H9 (cell line): ENCODE measurements around the gene PCCA. TPM values are rescaled to one million over a fixed set of nuclear protein-coding genes. Genes with fewer than 3 reads are reported as not detected.

Experiments used
- DNase-seq: peaks from one replicate; pipeline ENCODE4 v3.0.0-alpha.2; 2017
- H2AFZ ChIP-seq: one replicate; pipeline ENCODE4 v1.6.1; 2013; ENCODE audit warnings: mild to moderate bottlenecking, low read length, control low read depth, moderate library complexity
- H2AK5ac ChIP-seq: 2 replicates; pipeline ENCODE4 v1.6.1; 2013; ENCODE audit warnings: low read length, control low read depth, mixed read lengths; ENCODE audit not compliant: insufficient read length
- H2BK120ac ChIP-seq: one replicate; pipeline ENCODE4 v1.6.1; 2013; ENCODE audit warnings: low read depth, mild to moderate bottlenecking, low read length, control low read depth, inconsistent platforms; ENCODE audit not compliant: poor library complexity, severe bottlenecking
- H2BK12ac ChIP-seq: 2 replicates; pipeline ENCODE4 v1.6.1; 2013; ENCODE audit warnings: low read length, control low read depth, mixed read lengths, low read depth; ENCODE audit not compliant: insufficient read length
- H2BK15ac ChIP-seq: 2 replicates; pipeline ENCODE4 v1.6.1; 2013; ENCODE audit warnings: low read depth, low read length, control low read depth
- H2BK20ac ChIP-seq: one replicate; pipeline ENCODE4 v1.6.1; 2013; ENCODE audit warnings: low read depth, mild to moderate bottlenecking, low read length, control low read depth, inconsistent platforms; ENCODE audit not compliant: poor library complexity, severe bottlenecking
- H2BK5ac ChIP-seq: 2 replicates; pipeline ENCODE4 v1.6.1; 2013; ENCODE audit warnings: low read length, control low read depth, mixed read lengths; ENCODE audit not compliant: insufficient read length
- H3K14ac ChIP-seq: 2 replicates; pipeline ENCODE4 v1.6.1; 2013; ENCODE audit warnings: low read length, control low read depth; ENCODE audit not compliant: insufficient read depth
- H3K18ac ChIP-seq: 2 replicates; pipeline ENCODE4 v1.6.1; 2013; ENCODE audit warnings: low read depth, mild to moderate bottlenecking, mixed read lengths, low read length, control low read depth; ENCODE audit not compliant: insufficient read length
- H3K23ac ChIP-seq: 2 replicates; pipeline ENCODE4 v1.6.1; 2013; ENCODE audit warnings: low read length, control low read depth, mixed read lengths, low read depth; ENCODE audit not compliant: insufficient read length
- H3K23me2 ChIP-seq: 2 replicates; pipeline ENCODE4 v1.6.1; 2013; ENCODE audit warnings: low read depth, mild to moderate bottlenecking, mixed read lengths, low read length, control low read depth; ENCODE audit not compliant: insufficient read length, poor library complexity, severe bottlenecking
- H3K27ac ChIP-seq: 2 replicates; pipeline ENCODE4 v1.5.1; 2013; ENCODE audit warnings: low read length, control low read depth, mixed read lengths, low read depth; ENCODE audit not compliant: insufficient read length
- H3K27me3 ChIP-seq: 2 replicates; pipeline ENCODE4 v1.6.1; 2013; ENCODE audit warnings: low read length, control low read depth, inconsistent platforms; ENCODE audit not compliant: insufficient read depth
- H3K4ac ChIP-seq: 2 replicates; pipeline ENCODE4 v1.6.1; 2013; ENCODE audit warnings: low read depth, mild to moderate bottlenecking, control low read depth, inconsistent platforms, low read length, moderate library complexity
- H3K4me1 ChIP-seq: 2 replicates; pipeline ENCODE4 v1.6.1; 2013; ENCODE audit warnings: low read length, control low read depth, inconsistent platforms; ENCODE audit not compliant: insufficient read depth
- H3K4me2 ChIP-seq: 2 replicates; pipeline ENCODE4 v1.6.1; 2013; ENCODE audit warnings: low read length, control low read depth, mixed read lengths; ENCODE audit not compliant: insufficient read length, insufficient read depth
- H3K56ac ChIP-seq: 2 replicates; pipeline ENCODE4 v1.6.1; 2013; ENCODE audit warnings: low read depth, mild to moderate bottlenecking, mixed read lengths, low read length, control low read depth; ENCODE audit not compliant: insufficient read length
- H3K79me1 ChIP-seq: 2 replicates; pipeline ENCODE4 v1.6.1; 2013; ENCODE audit warnings: low read depth, mild to moderate bottlenecking, moderate library complexity, low read length, control low read depth, inconsistent platforms; ENCODE audit not compliant: insufficient read depth, poor library complexity, severe bottlenecking
- H3K79me2 ChIP-seq: 2 replicates; pipeline ENCODE4 v1.6.1; 2013; ENCODE audit warnings: low read length, control low read depth, inconsistent platforms; ENCODE audit not compliant: insufficient read depth
- H3K9ac ChIP-seq: 2 replicates; pipeline ENCODE4 v1.6.1; 2013; ENCODE audit warnings: low read length, control low read depth, mixed read lengths; ENCODE audit not compliant: insufficient read length; ENCODE audit errors: extremely low read depth
- H3K9me3 ChIP-seq: one replicate; pipeline ENCODE4 v1.6.1; 2013; ENCODE audit warnings: low read depth, low read length, inconsistent platforms; ENCODE audit not compliant: control insufficient read depth
- H3T11ph ChIP-seq: one replicate; pipeline ENCODE4 v1.6.1; 2013; ENCODE audit warnings: mild to moderate bottlenecking, low read length, control low read depth, inconsistent platforms
- H4K20me1 ChIP-seq: one replicate; pipeline ENCODE4 v1.6.1; 2013; ENCODE audit not compliant: control insufficient read depth, insufficient read length, insufficient read depth
- H4K5ac ChIP-seq: 2 replicates; pipeline ENCODE4 v1.6.1; 2013; ENCODE audit warnings: low read depth, mild to moderate bottlenecking, mixed read lengths, low read length, control low read depth; ENCODE audit not compliant: insufficient read length
- H4K8ac ChIP-seq: replicated peaks from 2 replicates; pipeline ENCODE4 v1.6.1; 2013; ENCODE audit warnings: low read length, control low read depth, mixed read lengths, low read depth; ENCODE audit not compliant: insufficient read length
- H4K91ac ChIP-seq: 2 replicates; pipeline ENCODE4 v1.6.1; 2013; ENCODE audit warnings: low read depth, mild to moderate bottlenecking, moderate library complexity, mixed read lengths, low read length, control low read depth; ENCODE audit not compliant: insufficient read length
- H3K27ac Mint-ChIP-seq, 3 experiments: 2 replicates in 2 of 3; 3 replicates in 1 of 3; pipeline ENCODE4 v1.8.0; 2020 to 2021; ENCODE audit warnings: mixed read lengths in 3 of 3, mild to moderate bottlenecking in 1 of 3, moderate library complexity in 1 of 3
- H3K27me3 Mint-ChIP-seq: 2 replicates; pipeline ENCODE4 v1.8.0; 2021; ENCODE audit warnings: low read depth, mild to moderate bottlenecking, moderate library complexity, mixed read lengths
- H3K36me3 Mint-ChIP-seq, 3 experiments: 2 replicates in 2 of 3; 3 replicates in 1 of 3; pipeline ENCODE4 v1.8.0; 2020 to 2021; ENCODE audit warnings: low read depth in 3 of 3, mixed read lengths in 3 of 3; ENCODE audit not compliant: insufficient read depth in 1 of 3
- H3K4me1 Mint-ChIP-seq, 2 experiments: 2 replicates each; pipeline ENCODE4 v1.8.0; 2020; ENCODE audit warnings: mixed read lengths in 2 of 2
- H3K4me3 Mint-ChIP-seq, 2 experiments: 2 replicates in 1 of 2; 3 replicates in 1 of 2; pipeline ENCODE4 v1.8.0; 2020 to 2021; ENCODE audit warnings: mild to moderate bottlenecking in 2 of 2, mixed read lengths in 2 of 2, moderate library complexity in 1 of 2
- H3K9me3 Mint-ChIP-seq, 2 experiments: 2 replicates in 1 of 2; 3 replicates in 1 of 2; pipeline ENCODE4 v1.8.0; 2020; ENCODE audit warnings: mild to moderate bottlenecking in 2 of 2, mixed read lengths in 2 of 2, moderate library complexity in 1 of 2
- WGBS: extraction: QIAGEN DNeasy Blood & Tissue Kit; methylation state at CpG from one replicate; pipeline ENCODE4 v1.1.7; 2013; ENCODE audit warnings: missing lambda C conversion rate, low lambda C conversion rate, mixed read lengths; ENCODE audit not compliant: insufficient read length; ENCODE audit errors: extremely low coverage; 5-methylcytosine and 5-hydroxymethylcytosine counted together
- total RNA-seq: library from RNA; stranded (reverse); gene quantifications from 2 replicates; pipeline ENCODE4 v1.2.1, GENCODE V29; 2021
- TF ChIP-seq, protein P1 (sequence below): fragments of 200-600 bp; sonication (generic); conservative IDR thresholded peaks from 3 replicates; pipeline ENCODE4 v1.8.0; 2021; ENCODE audit warnings: antibody characterized with exemption, mild to moderate bottlenecking

Gene PCCA
- total RNA-seq, 1 experiment from 2014 or later = 56.5 TPM

GRCh38 chr13:100566543-100566942 lies 477.6 kb downstream of the PCCA start:
- no peaks in the 10 kb centered on the region for H3K27me3 ChIP-seq
- no peak overlapping the region for H3K23ac ChIP-seq
- no peak overlapping the region for H3K4me3 Mint-ChIP-seq
- no peak overlapping the region for H4K5ac ChIP-seq
- H3K79me2 ChIP-seq = no peaks in the 10 kb centered on the region
- no peak overlapping the region for H2BK12ac ChIP-seq
- H3K9ac ChIP-seq = no peak overlapping the region
- no peak overlapping the region for H3K4ac ChIP-seq
- TF ChIP-seq, protein P1, sequence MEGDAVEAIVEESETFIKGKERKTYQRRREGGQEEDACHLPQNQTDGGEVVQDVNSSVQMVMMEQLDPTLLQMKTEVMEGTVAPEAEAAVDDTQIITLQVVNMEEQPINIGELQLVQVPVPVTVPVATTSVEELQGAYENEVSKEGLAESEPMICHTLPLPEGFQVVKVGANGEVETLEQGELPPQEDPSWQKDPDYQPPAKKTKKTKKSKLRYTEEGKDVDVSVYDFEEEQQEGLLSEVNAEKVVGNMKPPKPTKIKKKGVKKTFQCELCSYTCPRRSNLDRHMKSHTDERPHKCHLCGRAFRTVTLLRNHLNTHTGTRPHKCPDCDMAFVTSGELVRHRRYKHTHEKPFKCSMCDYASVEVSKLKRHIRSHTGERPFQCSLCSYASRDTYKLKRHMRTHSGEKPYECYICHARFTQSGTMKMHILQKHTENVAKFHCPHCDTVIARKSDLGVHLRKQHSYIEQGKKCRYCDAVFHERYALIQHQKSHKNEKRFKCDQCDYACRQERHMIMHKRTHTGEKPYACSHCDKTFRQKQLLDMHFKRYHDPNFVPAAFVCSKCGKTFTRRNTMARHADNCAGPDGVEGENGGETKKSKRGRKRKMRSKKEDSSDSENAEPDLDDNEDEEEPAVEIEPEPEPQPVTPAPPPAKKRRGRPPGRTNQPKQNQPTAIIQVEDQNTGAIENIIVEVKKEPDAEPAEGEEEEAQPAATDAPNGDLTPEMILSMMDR = no peak
- H2BK15ac ChIP-seq = no peak overlapping the region
- H3K79me1 ChIP-seq = no peaks in the 10 kb centered on the region
- peaks cover 3% of the 10 kb centered on the region in 2 experiments; a peak in 3 of 4 replicates for H3K4me1 Mint-ChIP-seq
- DNase-seq = no peak
- H4K91ac ChIP-seq = no peak overlapping the region
- H4K20me1 ChIP-seq = no peaks in the 10 kb centered on the region
- no peak overlapping the region for H4K8ac ChIP-seq
- H3K4me1 ChIP-seq = no peaks in the 10 kb centered on the region; the same call in 1 of the 2 replicates
- H3K36me3 Mint-ChIP-seq = peaks cover 6 to 23% (median 15%) of the 10 kb centered on the region in 3 experiments
- H2AFZ ChIP-seq = no peak overlapping the region
- no peak overlapping the region for H3K18ac ChIP-seq
- no peak overlapping the region for H2BK120ac ChIP-seq
- H3K9me3 Mint-ChIP-seq = peaks cover 13 to 19% of the 10 kb centered on the region in 2 experiments
- no peak overlapping the region for H3T11ph ChIP-seq
- no peak overlapping the region for H2BK20ac ChIP-seq
- H3K14ac ChIP-seq = no peak overlapping the region
- no peak overlapping the region for H2BK5ac ChIP-seq
- no peak overlapping the region for H3K4me2 ChIP-seq
- no peaks in the 10 kb centered on the region for H3K9me3 ChIP-seq
- H3K56ac ChIP-seq = no peak overlapping the region
- H3K27ac ChIP-seq = no peak overlapping the region
- no peak overlapping the region for H2AK5ac ChIP-seq
- H3K27me3 Mint-ChIP-seq = peaks cover 2% of the 10 kb centered on the region; the same call in 1 of the 2 replicates
- peak overlapping the region in 1 of 3 experiments; percentile 87; a peak in 1 of 7 replicates for H3K27ac Mint-ChIP-seq
- WGBS = no CpG with 5 or more reads among the region's 6 CpGs
- H3K23me2 ChIP-seq = no peaks in the 10 kb centered on the region
